Measurements from ENCODE around the gene NEU4.
"Not testable (repeated sequence)": the region's sequence is repeated elsewhere in the genome, so short reads cannot be mapped to it uniquely, and the experiment has no call there.

NEU4 gene

GRCh38 chr2:241808721-241809382 lies at the start of gene NEU4:
Gene NEU4, plus strand, starts transcription at chr2:241809193. Its CDS starts 5,292 bp downstream, at chr2:241814485.
- DNase-seq, result no peak

- not testable (repeated sequence) for DNase-seq
Measured at GRCh38 chr2:241759893-241760292, 49.1 kb upstream of the NEU4 start.

GRCh38 chr2:241760301-241760771 lies 48.7 kb upstream of the NEU4 start:
- no peak for DNase-seq

- no peak for DNase-seq
Measured at GRCh38 chr2:241762321-241762932, 46.6 kb upstream of the NEU4 start.

GRCh38 chr2:241762933-241763369 lies 46.0 kb upstream of the NEU4 start:
- DNase-seq, result no peak

- no peak for DNase-seq
Measured at GRCh38 chr2:241763551-241764274, 45.3 kb upstream of the NEU4 start.

- no peak for DNase-seq
Measured at GRCh38 chr2:241764275-241765241, 44.4 kb upstream of the NEU4 start.

GRCh38 chr2:241767464-241768250 lies 41.3 kb upstream of the NEU4 start:
- no peak for DNase-seq

- DNase-seq, result no peak
Measured at GRCh38 chr2:241768251-241768711, 40.7 kb upstream of the NEU4 start.

GRCh38 chr2:241768850-241769249 lies 40.1 kb upstream of the NEU4 start:
- no peak for DNase-seq

GRCh38 chr2:241769819-241770184 lies 39.2 kb upstream of the NEU4 start:
- no peak for DNase-seq

- DNase-seq, result no peak
Measured at GRCh38 chr2:241770185-241770935, 38.6 kb upstream of the NEU4 start.

- DNase-seq, result no peak
Measured at GRCh38 chr2:241770936-241771285, 38.1 kb upstream of the NEU4 start.

GRCh38 chr2:241771286-241772062 lies 37.5 kb upstream of the NEU4 start:
- DNase-seq, result no peak

- DNase-seq, result no peak
Measured at GRCh38 chr2:241772063-241772499, 36.9 kb upstream of the NEU4 start.

- no peak for DNase-seq
Measured at GRCh38 chr2:241773511-241774418, 35.2 kb upstream of the NEU4 start.

GRCh38 chr2:241774419-241775222 lies 34.4 kb upstream of the NEU4 start:
- peak in 1 of 2 donors; percentile 24 for DNase-seq

All from bone marrow (tissue), 2 donors.